GM18505 (cell line): ENCODE data around the gene MYLK.

ENCODE experiments used
- ATAC-seq: cut with Tn5 transposase; IDR thresholded peaks from one replicate; pipeline ENCODE4 v1.9.1; 2021; ENCODE audit not compliant: unreplicated experiment
- POLR2A ChIP-seq: IDR thresholded peaks from 4 replicates; pipeline ENCODE4 v1.6.1; 2011; ENCODE audit warnings: borderline replicate concordance; ENCODE audit not compliant: insufficient read depth, insufficient read length; ENCODE audit errors: extremely low read depth

MYLK gene

DNA sequence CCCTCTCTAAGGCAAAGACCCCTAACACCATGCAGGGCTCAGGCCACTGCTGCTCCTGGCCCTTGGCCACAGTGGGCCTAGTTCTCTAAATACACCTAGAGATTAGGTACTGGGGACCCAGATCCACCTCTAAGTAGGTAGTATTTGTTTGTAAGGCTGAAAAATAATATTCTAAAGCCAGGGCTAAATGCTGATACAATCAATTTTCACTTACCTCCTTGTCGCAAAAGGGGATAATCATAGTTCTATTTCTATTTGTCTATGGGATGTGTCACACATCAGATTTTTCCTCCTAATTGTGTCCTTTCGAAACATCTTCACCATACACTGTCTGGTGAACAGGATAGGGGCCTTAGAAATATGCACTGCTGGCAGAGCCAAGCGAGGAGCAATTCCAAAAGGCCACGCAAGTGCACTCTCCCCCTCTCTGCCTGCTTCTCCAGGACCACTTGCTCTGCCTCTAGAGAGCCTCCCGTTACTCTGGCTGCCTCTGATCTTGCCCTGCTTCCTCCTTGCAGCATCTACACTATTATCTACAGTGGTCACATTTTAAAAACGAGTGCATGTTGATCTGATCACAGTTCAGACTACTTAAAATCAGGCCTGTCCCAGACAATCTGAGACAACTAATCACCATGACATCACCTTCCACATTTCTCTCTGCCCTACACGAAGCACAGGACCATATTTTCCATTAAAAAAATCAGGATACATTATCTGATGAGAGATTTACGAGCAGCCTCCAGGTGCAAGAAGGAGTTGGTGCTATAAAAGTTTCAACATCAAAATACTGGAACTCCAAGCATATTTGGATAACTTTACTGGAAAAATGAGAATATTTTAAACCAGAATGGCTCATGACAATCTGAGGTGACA lies 115.4 kb downstream of the MYLK start:
- no peak for ATAC-seq
- no peak for TF ChIP-seq POLR2A

DNA sequence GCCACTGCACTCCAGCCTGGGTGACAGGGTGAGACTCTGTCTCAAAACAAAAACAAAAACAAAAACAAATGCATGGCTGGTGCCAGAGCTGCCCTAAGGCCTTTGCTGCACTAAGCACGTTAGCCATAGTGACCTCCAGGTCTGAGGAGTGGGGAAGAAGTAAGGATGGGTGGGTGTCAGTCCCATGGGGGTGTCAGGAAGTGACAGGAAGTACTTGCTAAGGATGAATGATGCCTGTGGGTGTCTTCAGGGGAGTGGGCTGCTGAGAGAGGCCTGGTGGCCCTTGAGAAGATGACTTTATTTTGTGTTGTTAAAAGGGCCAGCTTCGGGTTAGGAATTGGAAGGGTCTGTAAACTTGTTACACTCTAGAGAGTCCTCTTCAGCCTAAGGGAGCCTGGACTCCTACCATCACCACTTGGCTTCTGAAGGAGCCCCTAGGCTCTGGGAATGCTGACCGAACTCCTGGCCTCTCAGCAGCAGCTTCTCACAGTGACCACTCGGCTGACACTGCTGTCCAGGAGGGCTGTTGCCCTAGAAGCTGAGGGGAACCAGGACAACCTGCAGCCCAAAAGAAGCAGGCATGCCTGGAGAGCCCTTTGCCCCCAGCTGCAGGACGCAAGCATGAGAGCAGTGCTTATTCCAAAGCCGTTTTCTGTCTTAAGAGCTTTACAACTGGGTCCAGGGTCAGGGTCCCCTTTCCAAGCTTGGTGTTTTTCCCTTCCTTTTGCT lies 116.4 kb downstream of the MYLK start:
- ATAC-seq, result no peak

DNA sequence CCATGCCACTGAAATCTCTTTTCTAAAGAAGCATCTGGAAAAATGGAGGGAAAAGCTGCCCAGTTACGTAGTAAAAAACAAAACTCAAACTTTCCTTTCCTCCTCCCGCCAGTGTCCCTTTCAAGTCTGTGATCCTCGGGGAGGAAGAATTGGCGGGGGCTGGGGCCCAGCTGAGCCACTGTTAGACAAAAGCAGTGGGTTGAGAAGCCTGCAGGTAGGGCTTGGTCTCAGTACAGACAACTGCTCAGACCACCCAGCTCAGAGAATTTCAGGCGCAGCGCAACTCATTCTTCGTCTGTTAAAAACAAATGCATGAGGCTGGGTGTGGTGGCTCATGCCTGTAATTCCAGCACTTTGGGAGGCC lies 117.1 kb downstream of the MYLK start:
- no peak for TF ChIP-seq POLR2A

More for the DNA sequence above, 116.4 kb downstream of the MYLK start:
- no peak for TF ChIP-seq POLR2A

DNA sequence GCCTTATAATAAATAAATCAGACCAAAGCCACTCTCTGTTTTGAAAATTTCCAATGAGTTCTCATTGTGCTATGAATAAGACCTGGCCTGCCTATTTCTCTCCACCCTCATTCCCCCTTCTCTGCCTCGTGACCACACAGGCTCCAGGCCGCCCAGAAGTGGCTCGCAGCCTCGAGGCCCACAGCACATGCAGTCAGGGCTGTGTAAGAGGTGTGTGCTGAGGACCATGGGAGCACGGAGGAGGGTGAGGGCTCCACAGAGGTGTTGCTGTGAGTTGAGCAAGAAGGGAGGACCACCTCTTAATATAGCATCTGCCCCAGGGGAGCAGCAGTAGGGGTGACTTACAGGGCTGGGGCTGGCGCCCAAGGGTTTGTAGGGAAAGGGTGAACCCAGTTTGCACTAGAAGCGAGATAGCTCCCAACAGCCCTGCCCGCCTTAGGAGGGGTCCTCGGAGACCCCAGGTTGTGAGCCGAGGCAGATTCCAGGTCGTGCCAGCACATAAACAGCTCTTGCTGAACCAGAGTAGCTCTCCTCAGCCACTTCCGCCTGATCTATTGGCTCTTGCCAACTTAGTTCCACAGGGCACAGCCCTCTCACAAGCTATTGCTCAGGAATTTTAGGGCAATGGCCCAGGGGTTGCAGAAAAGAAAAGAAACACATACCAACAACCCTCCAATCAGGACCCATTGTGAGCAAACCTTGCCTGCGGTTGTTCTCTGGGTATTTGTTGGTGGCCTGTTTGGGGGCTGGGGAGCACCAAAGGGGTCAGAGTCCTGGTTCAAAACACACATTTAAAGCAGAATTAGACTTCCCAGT lies 117.7 kb downstream of the MYLK start:
- no peak for TF ChIP-seq POLR2A
- no peak for ATAC-seq

More for the DNA sequence above, 117.1 kb downstream of the MYLK start:
- ATAC-seq, result no peak

DNA sequence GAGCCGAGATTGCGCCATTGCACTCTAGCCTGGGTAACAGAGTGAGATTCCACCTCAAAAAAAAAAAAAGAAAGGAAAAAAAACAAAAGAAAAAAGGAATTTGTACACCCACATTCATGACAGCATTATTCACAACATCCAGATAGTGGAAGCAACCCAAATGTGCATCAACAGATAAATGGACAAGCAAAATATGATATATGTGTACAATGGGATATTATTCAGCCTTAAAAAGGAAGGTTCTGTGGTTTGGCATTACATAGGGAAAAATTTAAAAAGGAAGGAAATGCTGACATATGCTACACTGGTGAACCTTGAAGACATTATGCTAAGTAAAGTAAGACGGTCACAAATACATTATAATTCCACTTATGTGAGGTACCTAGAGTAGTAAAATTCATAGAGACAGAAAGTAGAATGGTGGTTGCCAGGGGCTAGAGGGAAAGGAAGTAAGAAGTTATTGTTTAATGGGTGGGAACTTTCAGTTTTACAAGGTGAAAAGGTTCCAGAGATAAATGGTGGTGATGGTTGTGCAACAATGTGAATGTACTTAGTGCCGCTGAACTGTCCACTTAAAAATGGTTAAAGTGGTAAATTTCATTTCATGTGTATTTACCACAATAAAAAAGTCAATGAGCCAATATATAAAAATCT lies 118.5 kb downstream of the MYLK start:
- TF ChIP-seq POLR2A, result no peak
- ATAC-seq, result no peak

DNA sequence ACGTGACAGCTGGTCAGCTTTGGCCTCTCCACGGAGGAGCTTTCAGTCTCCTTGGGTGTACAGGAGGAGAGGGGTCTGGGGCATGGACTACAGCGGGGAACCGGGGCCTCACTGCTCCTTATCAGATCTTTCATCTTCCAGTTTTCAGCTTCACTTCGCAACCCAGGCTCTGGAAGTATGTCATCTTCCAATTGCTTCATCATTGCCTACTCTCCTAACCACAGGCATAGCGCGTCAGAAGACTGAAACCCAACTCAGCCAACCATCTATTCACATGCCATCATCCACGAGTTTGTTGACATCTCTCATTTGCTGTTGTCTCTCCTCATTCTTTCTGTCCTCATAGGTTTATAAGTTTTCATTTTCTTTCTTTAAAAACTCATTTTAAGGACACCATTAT lies 119.5 kb downstream of the MYLK start:
- ATAC-seq, result no peak
- no peak for TF ChIP-seq POLR2A

DNA sequence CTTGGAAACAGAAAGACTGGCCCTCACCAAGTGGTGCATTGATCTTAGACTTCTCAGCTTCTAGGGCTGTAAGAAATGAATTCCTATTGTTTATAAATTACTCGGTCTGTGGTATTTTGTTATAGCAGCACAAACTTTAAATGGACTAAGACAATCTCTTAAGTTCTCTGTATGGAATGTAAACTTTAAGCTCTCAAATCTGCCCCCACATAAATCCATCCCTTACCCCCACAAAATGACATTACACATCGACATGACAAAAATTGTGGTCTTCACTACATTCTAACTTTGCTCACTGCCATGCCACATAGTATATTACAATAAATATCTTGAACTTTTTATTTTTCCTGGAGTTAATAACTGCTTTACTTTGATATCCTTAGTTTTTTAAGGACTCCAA lies 121.3 kb downstream of the MYLK start:
- no peak for ATAC-seq
- no peak for TF ChIP-seq POLR2A

DNA sequence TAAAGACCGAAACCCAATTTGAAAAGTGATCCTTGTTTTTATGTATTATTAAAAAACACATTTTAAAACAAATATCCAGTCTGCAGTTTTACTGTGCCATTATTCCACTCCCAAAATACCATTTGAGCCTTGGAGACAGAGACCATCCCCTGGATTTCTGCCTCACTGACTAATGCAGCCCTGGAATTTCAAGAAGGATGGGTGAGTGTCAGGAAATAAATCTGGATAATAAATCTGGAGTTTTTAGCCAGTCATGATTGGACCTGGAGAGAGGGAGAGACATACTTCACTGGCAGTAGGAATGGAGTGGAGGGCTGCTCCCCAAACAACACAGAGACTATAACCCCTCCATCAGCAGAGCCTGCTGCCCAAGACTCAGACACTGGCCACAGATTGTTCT lies 123.3 kb downstream of the MYLK start:
- ATAC-seq, result no peak
- no peak for TF ChIP-seq POLR2A

DNA sequence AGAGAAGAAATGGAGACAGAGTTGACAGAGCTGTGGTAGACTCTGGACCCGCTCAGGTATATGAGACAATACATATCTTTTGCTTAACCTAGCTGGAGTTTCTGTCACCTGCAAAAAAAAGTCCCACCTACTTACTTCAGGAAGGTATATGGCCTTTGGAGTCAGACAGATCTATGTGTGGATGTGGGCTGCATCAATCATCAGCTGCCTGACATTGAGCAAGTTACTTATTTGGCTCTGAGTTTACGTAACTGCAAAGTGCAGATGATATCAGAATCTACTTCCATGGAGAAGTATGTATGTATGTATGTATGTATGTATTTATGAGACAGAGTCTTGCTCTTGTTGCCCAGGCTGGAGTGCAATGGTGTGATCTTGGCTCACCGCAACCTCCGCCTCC lies 124.3 kb downstream of the MYLK start:
- TF ChIP-seq POLR2A, result no peak
- no peak for ATAC-seq

DNA sequence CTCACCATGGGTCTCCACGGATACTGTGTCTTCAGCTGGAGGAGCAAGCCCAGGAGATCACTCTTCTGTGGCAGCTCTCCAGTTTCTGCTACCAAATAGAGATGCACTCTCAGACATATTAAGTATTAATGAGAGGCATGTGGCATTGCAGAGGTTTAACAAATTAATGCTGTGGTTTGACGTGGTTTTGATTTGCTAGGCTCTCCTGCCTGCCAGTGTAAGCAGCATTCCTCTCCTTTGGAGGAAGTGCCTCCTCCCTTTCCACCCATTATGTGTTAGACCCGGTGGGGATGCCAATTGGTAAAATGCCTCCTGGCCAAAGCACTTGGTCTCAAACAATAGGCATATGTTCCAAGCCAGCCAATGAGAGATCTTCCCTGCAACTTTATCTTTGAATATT lies 124.8 kb downstream of the MYLK start:
- ATAC-seq, result no peak
- no peak for TF ChIP-seq POLR2A

DNA sequence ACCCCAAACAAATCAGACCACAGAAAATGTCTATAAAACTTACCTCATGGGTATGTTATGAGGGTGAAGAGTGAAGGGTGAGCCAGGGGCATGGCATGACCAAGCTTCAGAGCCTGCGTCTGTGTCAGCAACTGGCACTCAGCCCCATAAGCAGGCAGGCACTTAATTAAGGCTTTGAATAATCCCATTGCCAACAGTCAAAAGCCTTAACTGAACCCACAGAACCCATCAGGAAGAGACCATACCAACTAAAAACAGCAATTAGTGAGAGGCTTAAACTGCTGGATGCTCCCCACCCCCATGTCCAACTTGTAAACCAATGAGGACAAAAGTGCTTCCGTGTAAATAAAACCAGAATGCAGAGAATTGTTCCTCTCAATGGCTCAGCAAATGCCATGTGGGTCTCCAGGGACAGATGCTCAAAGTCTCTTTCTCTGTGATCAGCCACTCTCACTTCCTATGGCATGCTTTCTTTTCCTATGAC lies 126.0 kb downstream of the MYLK start:
- no peak for ATAC-seq
- TF ChIP-seq POLR2A, result no peak

DNA sequence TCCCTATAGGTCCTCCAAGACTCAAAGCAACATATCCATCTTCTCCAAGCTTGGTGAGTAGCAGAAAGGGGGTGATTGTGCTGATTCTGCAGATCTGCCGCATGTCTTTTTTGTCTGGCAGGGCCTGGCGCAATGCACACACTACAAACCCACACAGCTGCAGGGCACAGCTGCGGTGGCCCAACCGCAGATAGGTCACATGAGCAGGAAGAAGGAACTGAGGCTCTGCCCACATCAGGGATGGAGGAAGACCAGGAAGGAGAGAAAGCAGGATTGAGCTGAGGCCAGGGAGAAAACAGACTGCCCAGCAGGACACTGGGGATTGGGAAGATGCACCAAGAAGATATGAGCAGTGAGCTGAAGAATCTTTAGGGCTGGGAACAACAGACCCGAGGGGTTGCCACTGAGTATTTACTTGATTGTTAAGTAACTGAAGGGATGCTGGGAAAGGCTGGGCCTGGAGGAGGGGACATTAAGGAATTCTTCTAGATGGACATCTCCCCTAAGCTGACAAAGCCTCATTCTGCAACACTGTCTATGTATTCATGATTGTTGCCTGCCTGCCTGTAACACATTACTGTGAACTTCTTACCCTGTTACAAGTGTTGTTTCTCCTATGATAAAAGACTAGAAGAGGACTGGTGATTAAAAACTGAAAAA lies 126.7 kb downstream of the MYLK start:
- no peak for ATAC-seq
- no peak for TF ChIP-seq POLR2A

DNA sequence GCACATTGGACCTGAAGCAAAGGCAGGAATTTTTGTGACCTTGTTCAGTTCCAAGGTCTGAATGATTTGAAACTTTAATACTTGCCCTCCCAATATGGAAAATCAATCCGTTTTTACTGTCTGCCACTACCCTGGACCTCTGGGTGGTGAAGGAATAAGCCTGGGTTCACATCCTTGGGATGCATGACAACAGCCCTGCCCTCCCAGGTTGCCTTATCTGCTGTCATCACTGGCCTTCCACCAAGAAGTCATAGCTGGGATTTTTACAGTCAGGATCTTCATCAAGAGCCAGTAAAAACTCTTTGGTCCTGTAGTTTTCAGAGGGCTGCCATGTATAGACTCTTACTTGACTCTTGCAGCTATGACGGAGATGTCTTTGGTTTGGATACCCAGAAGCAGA lies 128.6 kb downstream of the MYLK start:
- no peak for TF ChIP-seq POLR2A
- ATAC-seq, result no peak

DNA sequence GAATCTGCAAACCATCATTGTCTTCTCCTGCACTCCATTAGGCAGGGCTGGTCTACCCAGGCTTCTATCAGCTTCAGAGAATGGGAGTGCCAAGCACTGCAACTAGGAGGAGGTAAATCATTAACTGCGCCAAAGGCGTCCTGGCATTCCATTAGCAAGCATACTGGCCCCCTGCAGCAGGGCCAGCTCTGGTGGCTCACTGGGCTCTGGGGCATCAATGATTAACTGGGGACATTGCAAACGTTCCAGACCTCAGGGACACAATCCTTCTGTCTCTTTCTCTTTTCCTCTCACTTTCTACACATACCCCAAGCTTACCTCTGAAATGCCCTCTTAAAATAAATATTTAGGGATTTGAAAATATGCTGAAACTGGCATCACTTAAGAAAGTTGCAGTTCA lies 129.0 kb downstream of the MYLK start:
- ATAC-seq, result no peak
- TF ChIP-seq POLR2A, result no peak
